ENCODE data around the gene IFT122. TPM values are rescaled to one million over a fixed set of nuclear protein-coding genes. Genes with fewer than 3 reads are reported as not detected.
A peak's percentile ranks its signal among the peaks of the same experiment; 100 is the strongest.

The IFT122 gene
- total and polyA plus RNA-seq, 2 of the 4 experiments (the other 2 are of a cell fraction) = 16.8 to 28.0 TPM

GRCh38 chr3:129561619-129562248, 121.7 kb downstream of the IFT122 start:
- in situ Hi-C loops (cut with MboI; ENCODE audit: low sequenced_read_pairs) (no loop called here), dilution Hi-C loops (cut with HindIII; ENCODE audit: low sequenced_read_pairs, unreplicated experiment) (no loop called here), intact Hi-C loops (cut with micrococcal nuclease) (loop anchor here (1.0 to 5.0 kb wide), 3 partner anchors 35 to 119 kb away; partner anchors contain the start of gene IFT122)
- peak overlapping the region; percentile 98 for H4K5ac ChIP-seq (ENCODE audit: low read depth, low read length)
- ATAC-seq (ENCODE audit: low read depth) (no peak), DNase-seq (no peak)
- peak overlapping the region; percentile 39; the same call in 1 of the 2 replicates for H3K4me2 ChIP-seq (ENCODE audit: low read depth, low read length)
- TF ChIP-seq USF2 (IDR thresholded peaks at IDR 0.05; ENCODE audit: low read depth, low read length) = no peak
- no peak for TF ChIP-seq CHD1 (IDR thresholded peaks at IDR 0.05; ENCODE audit: low read depth, low read length)
- no peak for TF ChIP-seq CTCF (conservative IDR thresholded peaks at IDR 0.05; ENCODE audit: low read depth, low read length)
- TF ChIP-seq MXI1 (IDR thresholded peaks at IDR 0.05; ENCODE audit: borderline replicate concordance, low read depth, low read length) = no peak
- no peak for TF ChIP-seq MAFK (IDR thresholded peaks at IDR 0.05; ENCODE audit: low read depth, low read length)
- TF ChIP-seq RAD21 (IDR thresholded peaks at IDR 0.05; ENCODE audit: low read length) = no peak
- H2AK9ac ChIP-seq (replicated peaks; ENCODE audit: low read depth, low read length, poor library complexity) = peak overlapping the region; percentile 96
- peak overlapping the region; percentile 94 for H3K23ac ChIP-seq (ENCODE audit: low read depth, low read length)
- H3K36me3 ChIP-seq (ENCODE audit: control insufficient read depth, insufficient read depth, low read length) = peaks cover 45% of the 10 kb centered on the region
- H3K18ac ChIP-seq (ENCODE audit: low read depth, low read length) = peak overlapping the region; percentile 95
- peak overlapping the region; percentile 92; the same call in 2 of the 3 replicates for H2BK15ac ChIP-seq (ENCODE audit: low read depth, low read length)
- peak overlapping the region; percentile 55 for H3K9ac ChIP-seq (ENCODE audit: low read depth, low read length)
- H2BK20ac ChIP-seq (ENCODE audit: low read depth, low read length) = peak overlapping the region; percentile 64; the same call in 1 of the 2 replicates
- WGBS, 2 experiments (ENCODE audit: extremely low coverage in 2 of 2, insufficient read length in 1 of 2) = 94% methylated on average over 7 of the region's 18 CpGs; no CpG with 5 or more reads in 1 of the 2 experiments
- CTCF ChIA-PET = interaction anchor here (0.6 to 1.8 kb wide), 2 partner anchors 71 to 221 kb away, joined by 3 to 4 read pairs; no protein-coding TSS in a partner anchor
- peak overlapping the region; percentile 96 for H2BK5ac ChIP-seq (ENCODE audit: low read depth, low read length, poor library complexity, severe bottlenecking)
- H4K8ac ChIP-seq (ENCODE audit: low read depth in 2 of 2, low read length in 2 of 2) = peak overlapping the region; percentile 79 to 98
- no peaks in the 10 kb centered on the region for H3K9me3 ChIP-seq (ENCODE audit: control insufficient read depth, insufficient read depth, low read length)
- H2AFZ ChIP-seq (replicated peaks; ENCODE audit: low read length, poor library complexity) = peak overlapping the region; percentile 91
- H3K4ac ChIP-seq (ENCODE audit: low read depth, low read length) = peak overlapping the region; percentile 100
- H2BK120ac ChIP-seq (ENCODE audit: low read depth, low read length) = peak overlapping the region; percentile 88
- no peak overlapping the region for H3K4me3 ChIP-seq (ENCODE audit: insufficient read depth, low read depth, low read length)
- peak overlapping the region; percentile 95 for H2AK5ac ChIP-seq (ENCODE audit: low read depth, low read length)
- H3K27ac ChIP-seq (ENCODE audit: insufficient read depth, low read length) = peak overlapping the region; percentile 98
- peak overlapping the region; percentile 86; the same call in 1 of the 2 replicates for H3K14ac ChIP-seq (replicated peaks; ENCODE audit: low read depth, low read length)
- H3K27me3 ChIP-seq (ENCODE audit: control insufficient read depth, insufficient read depth, low read length) = no peaks in the 10 kb centered on the region
- peaks cover 13 to 41% of the 10 kb centered on the region in 2 experiments; a peak in 3 of 4 replicates for H3K79me1 ChIP-seq (ENCODE audit: low read depth in 1 of 2, low read length in 2 of 2)
- BruUV-seq (replicated peaks) = no TSS peak
- peaks cover 25% of the 10 kb centered on the region for H3K9me1 ChIP-seq (ENCODE audit: insufficient read depth, low read length)
- no peak overlapping the region for H3K56ac ChIP-seq (ENCODE audit: extremely low read depth, insufficient read depth, low read length)
- POLR2A ChIA-PET (ENCODE audit: unreplicated experiment) = no interaction called here
- peak overlapping the region; percentile 97 for H4K91ac ChIP-seq (ENCODE audit: insufficient read depth, low read depth, low read length)
- peaks cover 37% of the 10 kb centered on the region for H3K4me1 ChIP-seq (ENCODE audit: control insufficient read depth, insufficient read depth, low read length)
- H4K20me1 ChIP-seq (ENCODE audit: insufficient read depth, low read length) = no peaks in the 10 kb centered on the region

Data from IMR-90 (cell line).